Measurements from ENCODE around the gene TYW1B. TPM values are rescaled to one million over a fixed set of nuclear protein-coding genes. Genes with fewer than 3 reads are reported as not detected.
"Not testable (repeated sequence)": the region's sequence is repeated elsewhere in the genome, so short reads cannot be mapped to it uniquely, and the experiment has no call there.

TYW1B gene
- total and polyA plus RNA-seq, 4 donors = 1.4 to 4.8 (median 3.7) TPM

- not testable (repeated sequence) for H3K27ac ChIP-seq (ENCODE audit: low read depth in 1 of 2, low read length in 2 of 2); H3K4me3 ChIP-seq (ENCODE audit: low read depth in 1 of 3, low read length in 3 of 3); H3K36me3 ChIP-seq (ENCODE audit: control insufficient read depth in 4 of 4, insufficient read depth in 3 of 4, low read depth in 1 of 4, low read length in 3 of 4); H3K9ac ChIP-seq (ENCODE audit: low read depth in 1 of 2, low read length in 2 of 2); H3K4me1 ChIP-seq (ENCODE audit: control insufficient read depth in 4 of 4, insufficient read depth in 4 of 4, low read length in 3 of 4); H3K9me3 ChIP-seq (ENCODE audit: control insufficient read depth in 4 of 4, low read length in 3 of 4); DNase-seq (ENCODE audit: low spot score); H3K27me3 ChIP-seq (ENCODE audit: control insufficient read depth in 4 of 4, insufficient read depth in 4 of 4, low read length in 3 of 4)
- TF ChIP-seq RAD21 (IDR thresholded peaks at IDR 0.05) = peak; percentile 60 to 62
- WGBS = 57% methylated on average over 10 of the region's 11 CpGs
Measured at GRCh38 chr7:72823765-72824732, 4.0 kb downstream of the TYW1B start.

GRCh38 chr7:72822497-72822896, 5.5 kb downstream of the TYW1B start:
- H3K9me3 ChIP-seq (ENCODE audit: control insufficient read depth in 4 of 4, low read length in 3 of 4); DNase-seq (ENCODE audit: low spot score); H3K9ac ChIP-seq (ENCODE audit: low read depth in 1 of 2, low read length in 2 of 2); H3K4me3 ChIP-seq (ENCODE audit: low read depth in 1 of 3, low read length in 3 of 3); H3K36me3 ChIP-seq (ENCODE audit: control insufficient read depth in 4 of 4, insufficient read depth in 3 of 4, low read depth in 1 of 4, low read length in 3 of 4); H3K27me3 ChIP-seq (ENCODE audit: control insufficient read depth in 4 of 4, insufficient read depth in 4 of 4, low read length in 3 of 4); H3K4me1 ChIP-seq (ENCODE audit: control insufficient read depth in 4 of 4, insufficient read depth in 4 of 4, low read length in 3 of 4); H3K27ac ChIP-seq (ENCODE audit: low read depth in 1 of 2, low read length in 2 of 2): not testable (repeated sequence)
- WGBS = 96% methylated on average over 3 of the region's 3 CpGs

- H3K4me3 ChIP-seq (ENCODE audit: low read depth in 1 of 3, low read length in 3 of 3) = not testable (repeated sequence)
Measured at GRCh38 chr7:72818663-72819361, 9.2 kb downstream of the TYW1B start.

GRCh38 chr7:72817661-72818060, 10.3 kb downstream of the TYW1B start:
- not testable (repeated sequence) for DNase-seq (ENCODE audit: low spot score); H3K27ac ChIP-seq (ENCODE audit: low read depth in 1 of 2, low read length in 2 of 2); H3K27me3 ChIP-seq (ENCODE audit: control insufficient read depth in 4 of 4, insufficient read depth in 4 of 4, low read length in 3 of 4); H3K9me3 ChIP-seq (ENCODE audit: control insufficient read depth in 4 of 4, low read length in 3 of 4); H3K36me3 ChIP-seq (ENCODE audit: control insufficient read depth in 4 of 4, insufficient read depth in 3 of 4, low read depth in 1 of 4, low read length in 3 of 4); H3K9ac ChIP-seq (ENCODE audit: low read depth in 1 of 2, low read length in 2 of 2); H3K4me3 ChIP-seq (ENCODE audit: low read depth in 1 of 3, low read length in 3 of 3); H3K4me1 ChIP-seq (ENCODE audit: control insufficient read depth in 4 of 4, insufficient read depth in 4 of 4, low read length in 3 of 4)
- WGBS = 93% methylated on average over 1 of the region's 1 CpG

More at GRCh38 chr7:72818663-72819361, 9.2 kb downstream of the TYW1B start:
- not testable (repeated sequence) for H3K9me3 ChIP-seq (ENCODE audit: control insufficient read depth in 4 of 4, low read length in 3 of 4); H3K27me3 ChIP-seq (ENCODE audit: control insufficient read depth in 4 of 4, insufficient read depth in 4 of 4, low read length in 3 of 4); DNase-seq (ENCODE audit: low spot score); H3K4me1 ChIP-seq (ENCODE audit: control insufficient read depth in 4 of 4, insufficient read depth in 4 of 4, low read length in 3 of 4); H3K36me3 ChIP-seq (ENCODE audit: control insufficient read depth in 4 of 4, insufficient read depth in 3 of 4, low read depth in 1 of 4, low read length in 3 of 4); H3K27ac ChIP-seq (ENCODE audit: low read depth in 1 of 2, low read length in 2 of 2); H3K9ac ChIP-seq (ENCODE audit: low read depth in 1 of 2, low read length in 2 of 2)
- WGBS = 92% methylated on average over 10 of the region's 10 CpGs

GRCh38 chr7:72816370-72817157, 11.4 kb downstream of the TYW1B start:
- not testable (repeated sequence) for H3K4me3 ChIP-seq (ENCODE audit: low read depth in 1 of 3, low read length in 3 of 3); H3K36me3 ChIP-seq (ENCODE audit: control insufficient read depth in 4 of 4, insufficient read depth in 3 of 4, low read depth in 1 of 4, low read length in 3 of 4); H3K27me3 ChIP-seq (ENCODE audit: control insufficient read depth in 4 of 4, insufficient read depth in 4 of 4, low read length in 3 of 4); H3K9me3 ChIP-seq (ENCODE audit: control insufficient read depth in 4 of 4, low read length in 3 of 4); H3K27ac ChIP-seq (ENCODE audit: low read depth in 1 of 2, low read length in 2 of 2); H3K4me1 ChIP-seq (ENCODE audit: control insufficient read depth in 4 of 4, insufficient read depth in 4 of 4, low read length in 3 of 4); DNase-seq (ENCODE audit: low spot score); H3K9ac ChIP-seq (ENCODE audit: low read depth in 1 of 2, low read length in 2 of 2)
- 93% methylated on average over 9 of the region's 9 CpGs for whole genome bisulfite sequencing

DNA sequence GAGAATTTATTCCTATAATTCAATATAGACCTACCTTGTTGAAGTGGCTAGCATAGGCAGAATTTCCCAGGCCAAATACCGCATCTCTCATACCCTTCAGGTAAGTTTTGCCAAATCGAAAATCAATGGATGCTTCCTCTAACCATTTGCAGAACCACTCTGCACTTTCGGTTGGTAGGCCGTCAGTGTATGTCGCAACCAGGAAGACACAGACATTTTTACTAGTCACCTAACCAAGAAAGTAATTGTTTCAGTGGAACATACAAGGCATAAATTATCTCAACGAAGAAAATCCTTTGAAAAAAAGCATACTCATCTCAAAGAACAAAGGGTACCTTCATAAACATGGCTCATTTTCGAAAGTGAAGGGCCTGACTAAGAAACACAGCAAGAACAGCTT, 17.6 kb downstream of the TYW1B start:
- peaks cover 0 to 14% (median 9%) of the 10 kb centered on the region in 4 donors for H3K36me3 ChIP-seq (ENCODE audit: control insufficient read depth in 4 of 4, insufficient read depth in 3 of 4, low read depth in 1 of 4, low read length in 3 of 4)
- H3K4me1 ChIP-seq (ENCODE audit: control insufficient read depth in 4 of 4, insufficient read depth in 4 of 4, low read length in 3 of 4); DNase-seq (ENCODE audit: low spot score); H3K4me3 ChIP-seq (ENCODE audit: low read depth in 1 of 3, low read length in 3 of 3); H3K9ac ChIP-seq (ENCODE audit: low read depth in 1 of 2, low read length in 2 of 2); H3K27ac ChIP-seq (ENCODE audit: low read depth in 1 of 2, low read length in 2 of 2); H3K9me3 ChIP-seq (ENCODE audit: control insufficient read depth in 4 of 4, low read length in 3 of 4); H3K27me3 ChIP-seq (ENCODE audit: control insufficient read depth in 4 of 4, insufficient read depth in 4 of 4, low read length in 3 of 4): not testable (repeated sequence)
- WGBS = 82% methylated on average over 7 of the region's 7 CpGs

- not testable (repeated sequence) for H3K9me3 ChIP-seq (ENCODE audit: control insufficient read depth in 4 of 4, low read length in 3 of 4); H3K9ac ChIP-seq (ENCODE audit: low read depth in 1 of 2, low read length in 2 of 2); H3K4me3 ChIP-seq (ENCODE audit: low read depth in 1 of 3, low read length in 3 of 3); H3K4me1 ChIP-seq (ENCODE audit: control insufficient read depth in 4 of 4, insufficient read depth in 4 of 4, low read length in 3 of 4); H3K27ac ChIP-seq (ENCODE audit: low read depth in 1 of 2, low read length in 2 of 2); H3K27me3 ChIP-seq (ENCODE audit: control insufficient read depth in 4 of 4, insufficient read depth in 4 of 4, low read length in 3 of 4); DNase-seq (ENCODE audit: low spot score)
- WGBS = 96% methylated on average over 13 of the region's 13 CpGs
- H3K36me3 ChIP-seq (ENCODE audit: control insufficient read depth in 4 of 4, insufficient read depth in 3 of 4, low read depth in 1 of 4, low read length in 3 of 4) = peaks cover 0 to 16% (median 8%) of the 10 kb centered on the region in 4 donors
Measured at GRCh38 chr7:72808511-72808910, 19.5 kb downstream of the TYW1B start.
